Measurements from ENCODE around the gene GTF2A1.

GTF2A1 gene

DNA sequence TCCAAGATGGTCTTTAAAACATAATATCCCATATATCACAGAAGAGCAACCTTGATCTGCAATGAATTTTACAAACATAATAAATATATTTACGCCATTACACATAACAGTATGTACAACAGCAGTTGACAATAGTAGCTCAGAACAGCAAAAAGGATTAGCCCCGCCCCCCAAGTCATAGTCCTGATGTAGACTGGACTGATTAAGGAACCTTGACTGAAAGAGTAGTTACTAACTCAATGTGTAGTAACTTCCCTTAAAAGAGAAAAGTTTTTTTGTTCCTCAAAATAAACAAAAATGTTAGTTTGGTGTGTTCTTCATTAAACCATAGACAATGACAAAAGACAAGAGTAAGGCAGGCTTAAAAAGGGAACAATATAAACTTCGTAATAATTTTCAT is 44.5 kb downstream of the GTF2A1 start:
- Histone ChIP-seq H3K4ac (ENCODE audit: low read length) (no peak overlapping the region), H3K79me1 (ENCODE audit: low read depth, low read length) (no peaks in the 10 kb centered on the region), H3K4me2 (ENCODE audit: insufficient read depth, low read length, poor library complexity, severe bottlenecking) (no peak overlapping the region), H3K14ac (ENCODE audit: low read length) (no peak overlapping the region), H2BK5ac (ENCODE audit: low read length) (no peak overlapping the region), H3K27ac (replicated peaks; ENCODE audit: low read length) (no peak overlapping the region), H3K27me3 (ENCODE audit: control insufficient read depth in 3 of 3, insufficient read depth in 3 of 3, low read depth in 1 of 3, low read length in 3 of 3) (no peaks in the 10 kb centered on the region), H2AK5ac (ENCODE audit: low read depth, low read length) (no peak overlapping the region), H4K91ac (ENCODE audit: low read depth, low read length, poor library complexity) (no peak overlapping the region), H4K8ac (ENCODE audit: low read depth, low read length) (no peak overlapping the region), H3K23ac (ENCODE audit: low read depth, low read length, poor library complexity) (no peak overlapping the region), H3K36me3 (replicated peaks in 1 of 2; ENCODE audit: control insufficient read depth in 2 of 2, insufficient read depth in 2 of 2, low read length in 2 of 2) (peaks cover 0 to 43% of the 10 kb centered on the region in 2 donors), H2BK120ac (ENCODE audit: low read depth, low read length) (no peak overlapping the region), H3K9ac (ENCODE audit: low read depth, low read length, poor library complexity) (no peak overlapping the region), H3K18ac (ENCODE audit: low read length) (no peak overlapping the region), H3K4me3 (ENCODE audit: low read length in 2 of 2) (no peak overlapping the region), H2BK12ac (ENCODE audit: low read length) (no peak overlapping the region), H3K4me1 (ENCODE audit: control insufficient read depth in 2 of 2, insufficient read depth in 1 of 2, low read depth in 1 of 2, low read length in 2 of 2) (no peaks in the 10 kb centered on the region), H2BK15ac (ENCODE audit: low read length) (no peak overlapping the region), H3K9me3 (replicated peaks in 1 of 2; ENCODE audit: control insufficient read depth in 2 of 2, insufficient read depth in 1 of 2, low read depth in 1 of 2, low read length in 2 of 2) (no peaks in the 10 kb centered on the region), H2AFZ (ENCODE audit: low read length) (no peak overlapping the region)
- DNase-seq (ENCODE audit: low spot score): no peak
- no CpG with 5 or more reads among the region's 3 CpGs for WGBS, 2 donors (ENCODE audit: extremely low coverage in 2 of 2, insufficient read length in 2 of 2, insufficient replicate concordance in 1 of 2)

DNA sequence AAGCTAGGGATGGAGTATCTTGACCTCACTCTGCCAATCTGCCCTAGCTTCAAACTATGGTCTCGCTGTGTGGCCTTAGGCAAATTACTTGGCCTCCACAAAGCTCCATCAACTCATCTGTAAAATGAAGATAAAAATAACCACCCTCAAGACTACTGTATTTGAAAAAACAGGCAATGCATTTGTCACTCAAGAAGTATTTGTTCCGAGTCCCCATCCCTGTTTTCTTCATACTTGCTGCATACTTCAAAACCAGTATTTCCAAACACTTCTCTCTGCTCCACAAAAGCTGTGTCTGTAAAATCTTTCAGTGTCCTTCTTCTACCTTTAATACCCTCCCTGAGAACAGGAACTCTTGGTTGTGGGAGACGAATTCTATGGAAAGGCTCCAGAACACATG is 47.9 kb downstream of the GTF2A1 start:
- Histone ChIP-seq H2BK12ac (ENCODE audit: low read length) (no peak overlapping the region), H4K8ac (ENCODE audit: low read depth, low read length) (no peak overlapping the region), H3K14ac (ENCODE audit: low read length) (no peak overlapping the region), H2AFZ (ENCODE audit: low read length) (no peak overlapping the region), H3K9me3 (replicated peaks in 1 of 2; ENCODE audit: control insufficient read depth in 2 of 2, insufficient read depth in 1 of 2, low read depth in 1 of 2, low read length in 2 of 2) (no peaks in the 10 kb centered on the region), H3K27ac (replicated peaks; ENCODE audit: low read length) (no peak overlapping the region), H2BK5ac (ENCODE audit: low read length) (no peak overlapping the region), H3K36me3 (replicated peaks in 1 of 2; ENCODE audit: control insufficient read depth in 2 of 2, insufficient read depth in 2 of 2, low read length in 2 of 2) (peaks cover 0 to 10% of the 10 kb centered on the region in 2 donors), H3K23ac (ENCODE audit: low read depth, low read length, poor library complexity) (no peak overlapping the region), H3K9ac (ENCODE audit: low read depth, low read length, poor library complexity) (no peak overlapping the region), H3K79me1 (ENCODE audit: low read depth, low read length) (no peaks in the 10 kb centered on the region), H4K91ac (ENCODE audit: low read depth, low read length, poor library complexity) (no peak overlapping the region), H3K4ac (ENCODE audit: low read length) (no peak overlapping the region), H3K4me2 (ENCODE audit: insufficient read depth, low read length, poor library complexity, severe bottlenecking) (no peak overlapping the region), H3K4me3 (ENCODE audit: low read length in 2 of 2) (no peak overlapping the region), H2BK120ac (ENCODE audit: low read depth, low read length) (no peak overlapping the region), H2AK5ac (ENCODE audit: low read depth, low read length) (no peak overlapping the region), H3K4me1 (ENCODE audit: control insufficient read depth in 2 of 2, insufficient read depth in 1 of 2, low read depth in 1 of 2, low read length in 2 of 2) (peaks cover 3 to 5% of the 10 kb centered on the region in 2 donors), H3K27me3 (ENCODE audit: control insufficient read depth in 3 of 3, insufficient read depth in 3 of 3, low read depth in 1 of 3, low read length in 3 of 3) (no peaks in the 10 kb centered on the region), H2BK15ac (ENCODE audit: low read length) (no peak overlapping the region), H3K18ac (ENCODE audit: low read length) (no peak overlapping the region)
- DNase-seq (ENCODE audit: low spot score): no peak
- WGBS, 2 donors (ENCODE audit: extremely low coverage in 2 of 2, insufficient read length in 2 of 2, insufficient replicate concordance in 1 of 2): no CpG with 5 or more reads among the region's 3 CpGs

DNA sequence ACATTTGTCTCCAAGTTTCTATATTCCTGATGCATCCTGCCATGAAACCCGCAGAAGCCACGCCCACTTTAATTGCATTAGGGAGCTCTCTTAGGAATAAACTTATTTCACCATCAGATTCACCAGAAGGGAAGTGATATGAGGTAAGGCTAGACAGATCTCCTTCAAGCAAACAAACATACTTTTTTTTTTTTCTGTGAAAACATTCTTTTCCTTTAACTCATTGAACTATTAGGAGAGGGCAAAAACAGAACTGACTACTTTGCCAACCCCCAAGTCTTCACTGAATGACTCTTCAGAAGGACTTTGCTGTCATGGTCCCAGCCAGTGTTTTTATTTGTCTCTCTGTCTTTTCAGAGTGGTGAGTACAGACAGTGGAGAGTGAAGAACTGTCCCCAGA is 48.4 kb downstream of the GTF2A1 start:
- peaks cover 0 to 4% of the 10 kb centered on the region in 2 donors for H3K36me3 ChIP-seq (replicated peaks in 1 of 2; ENCODE audit: control insufficient read depth in 2 of 2, insufficient read depth in 2 of 2, low read length in 2 of 2)
- H3K9me3 ChIP-seq (replicated peaks in 1 of 2; ENCODE audit: control insufficient read depth in 2 of 2, insufficient read depth in 1 of 2, low read depth in 1 of 2, low read length in 2 of 2): no peaks in the 10 kb centered on the region
- H3K4ac ChIP-seq (ENCODE audit: low read length): no peak overlapping the region
- no peaks in the 10 kb centered on the region for H3K79me1 ChIP-seq (ENCODE audit: low read depth, low read length)
- H3K27me3 ChIP-seq (ENCODE audit: control insufficient read depth in 3 of 3, insufficient read depth in 3 of 3, low read depth in 1 of 3, low read length in 3 of 3): no peaks in the 10 kb centered on the region
- H3K4me1 ChIP-seq (ENCODE audit: control insufficient read depth in 2 of 2, insufficient read depth in 1 of 2, low read depth in 1 of 2, low read length in 2 of 2): peaks cover 3 to 5% of the 10 kb centered on the region in 2 donors
- DNase-seq (ENCODE audit: low spot score): no peak
- WGBS, 2 donors (ENCODE audit: extremely low coverage in 2 of 2, insufficient read length in 2 of 2, insufficient replicate concordance in 1 of 2): no CpG with 5 or more reads among the region's 2 CpGs
- H2BK5ac ChIP-seq (ENCODE audit: low read length): no peak overlapping the region
- H3K27ac ChIP-seq (replicated peaks; ENCODE audit: low read length): no peak overlapping the region
- H3K18ac ChIP-seq (ENCODE audit: low read length): no peak overlapping the region
- no peak overlapping the region for H2AK5ac ChIP-seq (ENCODE audit: low read depth, low read length)
- no peak overlapping the region for H3K14ac ChIP-seq (ENCODE audit: low read length)
- H4K8ac ChIP-seq (ENCODE audit: low read depth, low read length): no peak overlapping the region
- no peak overlapping the region for H3K4me3 ChIP-seq (ENCODE audit: low read length in 2 of 2)
- no peak overlapping the region for H4K91ac ChIP-seq (ENCODE audit: low read depth, low read length, poor library complexity)
- no peak overlapping the region for H3K9ac ChIP-seq (ENCODE audit: low read depth, low read length, poor library complexity)
- no peak overlapping the region for H2BK120ac ChIP-seq (ENCODE audit: low read depth, low read length)
- H2AFZ ChIP-seq (ENCODE audit: low read length): no peak overlapping the region
- no peak overlapping the region for H3K4me2 ChIP-seq (ENCODE audit: insufficient read depth, low read length, poor library complexity, severe bottlenecking)
- H2BK12ac ChIP-seq (ENCODE audit: low read length): no peak overlapping the region
- H3K23ac ChIP-seq (ENCODE audit: low read depth, low read length, poor library complexity): no peak overlapping the region
- H2BK15ac ChIP-seq (ENCODE audit: low read length): no peak overlapping the region

DNA sequence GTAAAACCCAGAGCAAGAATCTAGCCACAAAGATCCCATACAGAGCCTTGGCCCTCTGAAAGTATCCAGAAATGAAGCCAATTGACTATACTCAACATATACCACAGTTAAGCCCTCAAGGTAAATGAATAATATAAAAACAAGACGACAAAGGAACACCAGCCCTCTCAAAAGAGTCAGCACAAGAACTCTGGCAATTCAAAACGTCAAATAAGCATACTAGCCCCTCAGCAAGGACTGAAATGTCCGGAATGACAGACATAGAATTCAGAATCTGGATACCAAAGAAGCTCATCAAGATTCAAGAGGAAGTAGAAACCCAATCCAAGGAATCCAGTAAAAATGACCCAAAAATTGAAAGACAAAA is 49.9 kb downstream of the GTF2A1 start:
- H3K23ac ChIP-seq (ENCODE audit: low read depth, low read length, poor library complexity): no peak overlapping the region
- peaks cover 3 to 5% of the 10 kb centered on the region in 2 donors for H3K4me1 ChIP-seq (ENCODE audit: control insufficient read depth in 2 of 2, insufficient read depth in 1 of 2, low read depth in 1 of 2, low read length in 2 of 2)
- H3K18ac ChIP-seq (ENCODE audit: low read length): no peak overlapping the region
- no peak overlapping the region for H3K4me2 ChIP-seq (ENCODE audit: insufficient read depth, low read length, poor library complexity, severe bottlenecking)
- no peak overlapping the region for H2BK15ac ChIP-seq (ENCODE audit: low read length)
- H4K8ac ChIP-seq (ENCODE audit: low read depth, low read length): no peak overlapping the region
- no peaks in the 10 kb centered on the region for H3K36me3 ChIP-seq (replicated peaks in 1 of 2; ENCODE audit: control insufficient read depth in 2 of 2, insufficient read depth in 2 of 2, low read length in 2 of 2)
- H2BK12ac ChIP-seq (ENCODE audit: low read length): no peak overlapping the region
- no peak overlapping the region for H4K91ac ChIP-seq (ENCODE audit: low read depth, low read length, poor library complexity)
- peak overlapping the region in 1 of 2 donors; percentile 73 for H3K4me3 ChIP-seq (ENCODE audit: low read length in 2 of 2)
- H2AFZ ChIP-seq (ENCODE audit: low read length): peak overlapping the region; percentile 98
- no peak for DNase-seq (ENCODE audit: low spot score)
- no peak overlapping the region for H2AK5ac ChIP-seq (ENCODE audit: low read depth, low read length)
- H3K27me3 ChIP-seq (ENCODE audit: control insufficient read depth in 3 of 3, insufficient read depth in 3 of 3, low read depth in 1 of 3, low read length in 3 of 3): no peaks in the 10 kb centered on the region
- no peak overlapping the region for H3K27ac ChIP-seq (replicated peaks; ENCODE audit: low read length)
- no peak overlapping the region for H2BK5ac ChIP-seq (ENCODE audit: low read length)
- WGBS, 2 donors (ENCODE audit: extremely low coverage in 2 of 2, insufficient read length in 2 of 2, insufficient replicate concordance in 1 of 2): no CpG with 5 or more reads among the region's 3 CpGs
- H3K4ac ChIP-seq (ENCODE audit: low read length): no peak overlapping the region
- no peak overlapping the region for H2BK120ac ChIP-seq (ENCODE audit: low read depth, low read length)
- no peak overlapping the region for H3K9ac ChIP-seq (ENCODE audit: low read depth, low read length, poor library complexity)
- H3K14ac ChIP-seq (ENCODE audit: low read length): no peak overlapping the region
- no peaks in the 10 kb centered on the region for H3K79me1 ChIP-seq (ENCODE audit: low read depth, low read length)
- no peaks in the 10 kb centered on the region for H3K9me3 ChIP-seq (replicated peaks in 1 of 2; ENCODE audit: control insufficient read depth in 2 of 2, insufficient read depth in 1 of 2, low read depth in 1 of 2, low read length in 2 of 2)

Measured in neuronal stem cell (in vitro differentiated cells).